ENCODE measurements around the gene SLC7A14. TPM values are rescaled to one million over a fixed set of nuclear protein-coding genes. Genes with fewer than 3 reads are reported as not detected.

Gene SLC7A14
- total and polyA plus RNA-seq, 2 of the 13 experiments (the other 11 are each of a cell fraction or from before 2014, with no cell fraction given): not detected

GRCh38 chr3:170414202-170414663 is 171.6 kb downstream of the SLC7A14 start (continued):
- no peak for TF ChIP-seq PAWR (CRISPR knock-in tag; IDR thresholded peaks at IDR 0.05; ENCODE audit: borderline replicate concordance)
- TF ChIP-seq, protein P1, sequence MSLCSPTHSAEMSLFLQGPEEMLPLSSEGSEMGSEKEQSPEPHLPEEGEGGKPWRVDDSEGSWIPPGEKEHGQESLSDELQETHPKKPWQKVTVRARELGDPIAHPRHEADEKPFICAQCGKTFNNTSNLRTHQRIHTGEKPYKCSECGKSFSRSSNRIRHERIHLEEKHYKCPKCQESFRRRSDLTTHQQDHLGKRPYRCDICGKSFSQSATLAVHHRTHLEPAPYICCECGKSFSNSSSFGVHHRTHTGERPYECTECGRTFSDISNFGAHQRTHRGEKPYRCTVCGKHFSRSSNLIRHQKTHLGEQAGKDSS (CRISPR knock-in tag; IDR thresholded peaks at IDR 0.05; ENCODE audit: borderline replicate concordance, low read depth): no peak

- BruUV-seq (replicated peaks): no TSS peak
- Histone ChIP-seq H3K36me3 (replicated peaks in 1 of 2; ENCODE audit: control insufficient read depth in 1 of 2, insufficient read depth in 2 of 2, low read length in 2 of 2) (no peaks in the 10 kb centered on the region), H3K4me1 (ENCODE audit: insufficient read depth, low read length) (peaks cover 17% of the 10 kb centered on the region), H3K79me2 (ENCODE audit: insufficient read depth, low read length) (no peaks in the 10 kb centered on the region), H3K27ac (ENCODE audit: extremely low read length, insufficient read depth, low read length) (no peak overlapping the region), H3K9me3 (ENCODE audit: low read length) (no peaks in the 10 kb centered on the region), H3K9ac (ENCODE audit: insufficient read depth, low read depth, low read length) (no peak overlapping the region), H3K4me2 (ENCODE audit: low read depth, low read length) (no peak overlapping the region), H2AFZ (ENCODE audit: low read length) (no peak overlapping the region), H3K27me3 (ENCODE audit: control insufficient read depth in 1 of 2, insufficient read depth in 2 of 2, low read length in 2 of 2) (no peaks in the 10 kb centered on the region; a peak in 1 of 5 replicates), H3K4me3 (replicated peaks in 1 of 3; ENCODE audit: insufficient read depth in 1 of 3, low read depth in 2 of 3, low read length in 3 of 3) (no peak overlapping the region), H4K20me1 (ENCODE audit: insufficient read depth, low read length) (no peaks in the 10 kb centered on the region)
- in situ Hi-C loops (cut with HindIII; ENCODE audit: extremely low pct_ligation_motif_present, low pct_unique_long_range_greater_than_20kb) (loop anchor here (5.0 to 10.0 kb wide), 2 partner anchors 101 to 282 kb away; no protein-coding TSS in a partner anchor), intact Hi-C loops (cut with micrococcal nuclease; ENCODE audit: unreplicated experiment) (no loop called here)
- CTCF ChIA-PET (ENCODE audit: low intra/inter-chr PET ratio, low total read pairs): interaction anchor here (0.8 to 2.2 kb wide), 4 partner anchors 86 to 398 kb away, joined by 3 to 32 read pairs (median 15); no protein-coding TSS in a partner anchor
- POLR2A ChIA-PET: no interaction called here
- DNase-seq (ENCODE audit: low spot score): no peak
- TF ChIP-seq ATF1 (CRISPR knock-in tag; IDR thresholded peaks at IDR 0.05): no peak
- WGBS (ENCODE audit: low lambda C conversion rate): 83% methylated on average over 4 of the region's 4 CpGs
- no peak for ATAC-seq
- FAIRE-seq: no peak
These were observed 172.6 kb downstream of the SLC7A14 start for GRCh38 chr3:170413291-170413690.

DNA sequence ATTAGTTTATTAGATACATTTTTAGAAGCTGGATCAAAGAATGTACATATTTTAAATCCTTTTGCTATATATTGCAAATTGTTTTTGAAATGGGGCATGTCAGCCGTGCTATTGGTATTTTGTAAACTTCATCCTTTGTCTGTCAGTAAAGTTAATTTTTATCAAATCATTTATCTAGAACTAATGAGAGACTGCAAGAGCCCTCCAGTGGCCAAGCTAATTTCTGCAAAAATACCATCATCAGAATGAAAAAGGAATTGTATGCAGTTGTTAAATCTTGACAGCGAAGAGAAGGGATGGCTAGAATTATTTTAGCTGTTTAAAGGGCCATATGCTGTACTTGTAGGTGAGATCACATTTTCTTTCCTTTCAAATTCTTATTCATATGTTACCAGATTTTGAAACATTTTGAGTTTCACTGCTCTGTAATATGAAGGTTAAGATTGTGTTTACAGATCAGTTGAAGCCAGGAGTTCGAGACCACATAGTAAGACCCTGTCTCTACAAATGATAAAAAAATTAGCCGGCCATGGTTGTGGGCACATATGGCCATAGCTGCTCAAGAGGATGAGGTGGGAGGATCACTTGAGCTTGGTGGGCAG is 175.3 kb downstream of the SLC7A14 start:
- in situ Hi-C loops (cut with HindIII; ENCODE audit: extremely low pct_ligation_motif_present, low pct_unique_long_range_greater_than_20kb): loop anchor here (5.0 to 10.0 kb wide), 2 partner anchors 98 to 284 kb away; no protein-coding TSS in a partner anchor
- Histone ChIP-seq H3K4me1 (ENCODE audit: insufficient read depth, low read length) (no peaks in the 10 kb centered on the region), H3K9ac (ENCODE audit: insufficient read depth, low read depth, low read length) (no peak overlapping the region), H2AFZ (ENCODE audit: low read length) (no peak overlapping the region), H3K4me3 (replicated peaks in 1 of 3; ENCODE audit: insufficient read depth in 1 of 3, low read depth in 2 of 3, low read length in 3 of 3) (no peak overlapping the region), H3K4me2 (ENCODE audit: low read depth, low read length) (no peak overlapping the region), H3K27ac (ENCODE audit: extremely low read length, insufficient read depth, low read length) (no peak overlapping the region), H3K36me3 (replicated peaks in 1 of 2; ENCODE audit: control insufficient read depth in 1 of 2, insufficient read depth in 2 of 2, low read length in 2 of 2) (no peaks in the 10 kb centered on the region), H3K9me3 (ENCODE audit: low read length) (no peaks in the 10 kb centered on the region), H3K79me2 (ENCODE audit: insufficient read depth, low read length) (no peaks in the 10 kb centered on the region), H3K27me3 (ENCODE audit: control insufficient read depth in 1 of 2, insufficient read depth in 2 of 2, low read length in 2 of 2) (no peaks in the 10 kb centered on the region; a peak in 1 of 5 replicates), H4K20me1 (ENCODE audit: insufficient read depth, low read length) (no peaks in the 10 kb centered on the region)
- no TSS peak for BruUV-seq (replicated peaks)
- DNase-seq (ENCODE audit: low spot score) (no peak), FAIRE-seq (no peak), ATAC-seq (no peak)
- ChIA-PET CTCF (ENCODE audit: low intra/inter-chr PET ratio, low total read pairs) (interaction anchor here (2.4 kb wide), 1 partner anchor 101 kb away, joined by 22 read pairs; no protein-coding TSS in a partner anchor), POLR2A (no interaction called here)
- intact Hi-C loops (cut with micrococcal nuclease; ENCODE audit: unreplicated experiment): loop anchor here (1.0 kb wide), 1 partner anchor 100 kb away; no protein-coding TSS in a partner anchor
- WGBS (ENCODE audit: low lambda C conversion rate): 25% methylated on average over 4 of the region's 4 CpGs
- TF ChIP-seq STAG1 (CRISPR knock-in tag; IDR thresholded peaks at IDR 0.05) (peak; percentile 62), SMC3 (IDR thresholded peaks at IDR 0.05; ENCODE audit: low read length) (peak; percentile 58), MIXL1 (CRISPR knock-in tag; IDR thresholded peaks at IDR 0.05) (0 out of 2 replicates have a peak, but pooled peaks have one; percentile 40), MED8 (CRISPR knock-in tag; IDR thresholded peaks at IDR 0.05; ENCODE audit: insufficient replicate concordance) (no peak), ARID3A (IDR thresholded peaks at IDR 0.05; ENCODE audit: low read depth, low read length) (peak; percentile 66)
- TF ChIP-seq, protein P2, sequence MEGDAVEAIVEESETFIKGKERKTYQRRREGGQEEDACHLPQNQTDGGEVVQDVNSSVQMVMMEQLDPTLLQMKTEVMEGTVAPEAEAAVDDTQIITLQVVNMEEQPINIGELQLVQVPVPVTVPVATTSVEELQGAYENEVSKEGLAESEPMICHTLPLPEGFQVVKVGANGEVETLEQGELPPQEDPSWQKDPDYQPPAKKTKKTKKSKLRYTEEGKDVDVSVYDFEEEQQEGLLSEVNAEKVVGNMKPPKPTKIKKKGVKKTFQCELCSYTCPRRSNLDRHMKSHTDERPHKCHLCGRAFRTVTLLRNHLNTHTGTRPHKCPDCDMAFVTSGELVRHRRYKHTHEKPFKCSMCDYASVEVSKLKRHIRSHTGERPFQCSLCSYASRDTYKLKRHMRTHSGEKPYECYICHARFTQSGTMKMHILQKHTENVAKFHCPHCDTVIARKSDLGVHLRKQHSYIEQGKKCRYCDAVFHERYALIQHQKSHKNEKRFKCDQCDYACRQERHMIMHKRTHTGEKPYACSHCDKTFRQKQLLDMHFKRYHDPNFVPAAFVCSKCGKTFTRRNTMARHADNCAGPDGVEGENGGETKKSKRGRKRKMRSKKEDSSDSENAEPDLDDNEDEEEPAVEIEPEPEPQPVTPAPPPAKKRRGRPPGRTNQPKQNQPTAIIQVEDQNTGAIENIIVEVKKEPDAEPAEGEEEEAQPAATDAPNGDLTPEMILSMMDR (CRISPR knock-in tag; IDR thresholded peaks at IDR 0.05): peak; percentile 55
